Measurements from ENCODE around the gene NRTN.
"Not testable (repeated sequence)": the region's sequence is repeated elsewhere in the genome, so short reads cannot be mapped to it uniquely, and the experiment has no call there.

Gene NRTN

GRCh38 chr19:5837761-5838352, 33.0 kb downstream of the NRTN start:
- no peak for DNase-seq (ENCODE audit: low read depth in 2 of 2)

- DNase-seq (ENCODE audit: low read depth in 2 of 2): no peak
These were observed 33.6 kb downstream of the NRTN start for GRCh38 chr19:5838353-5839064.

GRCh38 chr19:5839065-5840017, 34.5 kb downstream of the NRTN start, which contains the start of gene FUT6:
Gene FUT6 (minus strand): TSS chr19:5839702. CDS start chr19:5832567, 7,135 bp downstream.
- no peak for DNase-seq (ENCODE audit: low read depth in 2 of 2)

- not testable (repeated sequence) for DNase-seq (ENCODE audit: low read depth in 2 of 2)
These were observed 36.9 kb downstream of the NRTN start for GRCh38 chr19:5841735-5842111.

GRCh38 chr19:5843295-5843927, 38.5 kb downstream of the NRTN start:
- no peak for DNase-seq (ENCODE audit: low read depth in 2 of 2)

- no peak for DNase-seq (ENCODE audit: low read depth in 2 of 2)
These were observed 39.9 kb downstream of the NRTN start for GRCh38 chr19:5844456-5845433.

GRCh38 chr19:5847846-5848245, 43.0 kb downstream of the NRTN start:
- not testable (repeated sequence) for DNase-seq (ENCODE audit: low read depth in 2 of 2)

GRCh38 chr19:5848621-5849020, 43.8 kb downstream of the NRTN start:
- not testable (repeated sequence) for DNase-seq (ENCODE audit: low read depth in 2 of 2)

- DNase-seq (ENCODE audit: low read depth in 2 of 2): no peak
These were observed 45.3 kb downstream of the NRTN start for GRCh38 chr19:5850189-5850588.

GRCh38 chr19:5850743-5851293, 46.0 kb downstream of the NRTN start:
- no peak for DNase-seq (ENCODE audit: low read depth in 2 of 2)

- DNase-seq (ENCODE audit: low read depth in 2 of 2): no peak
These were observed 46.4 kb downstream of the NRTN start, which contains the start of gene FUT3 for GRCh38 chr19:5851302-5851701. Gene FUT3 (minus strand): TSS chr19:5851449.

GRCh38 chr19:5854121-5854520, 49.3 kb downstream of the NRTN start:
- DNase-seq (ENCODE audit: low read depth in 2 of 2): not testable (repeated sequence)

GRCh38 chr19:5855151-5855550, 50.3 kb downstream of the NRTN start:
- DNase-seq (ENCODE audit: low read depth in 2 of 2): not testable (repeated sequence)

- no peak for DNase-seq (ENCODE audit: low read depth in 2 of 2)
These were observed 52.6 kb downstream of the NRTN start for GRCh38 chr19:5857203-5858081.

- DNase-seq (ENCODE audit: low read depth in 2 of 2): no peak
These were observed 58.3 kb downstream of the NRTN start for GRCh38 chr19:5863030-5863665.

- DNase-seq (ENCODE audit: low read depth in 2 of 2): no peak
These were observed 59.3 kb downstream of the NRTN start for GRCh38 chr19:5864013-5864720.

- DNase-seq (ENCODE audit: low read depth in 2 of 2): no peak
These were observed 60.0 kb downstream of the NRTN start for GRCh38 chr19:5864725-5865486.

Measured in stimulated activated CD4-positive, alpha-beta T cell treated with anti-CD3 and anti-CD28 coated beads, Interleukin-15, amount 100 ng/mL, for 48 hours (primary cell).